Loucy (cell line): ENCODE data around the gene ZNF785.
A peak's percentile ranks its signal among the peaks of the same experiment; 100 is the strongest.

Source experiments
- CTCF ChIP-seq: fragments of 200-600 bp; sonication (generic); conservative IDR thresholded peaks from 2 replicates; pipeline ENCODE4 v1.5.1; 2014; ENCODE audit warnings: mild to moderate bottlenecking, antibody characterized with exemption, low read length
- EZH2phosphoT487 ChIP-seq: fragments of 200-600 bp; IDR thresholded peaks from 2 replicates; pipeline ENCODE4 v1.6.1; 2018; ENCODE audit warnings: antibody characterized with exemption, mild to moderate bottlenecking, moderate library complexity, borderline replicate concordance

- peak; percentile 93 for TF ChIP-seq CTCF
- TF ChIP-seq EZH2phosphoT487 = no peak
Measured at GRCh38 chr16:30628628-30629540, 43.4 kb upstream of the ZNF785 start.
